Measurements from ENCODE around the gene PPARA.

GRCh38 chr22:46124383-46125144 is 25.8 kb upstream of the PPARA start:
- no peak for TF ChIP-seq CTCF (conservative IDR thresholded peaks at IDR 0.05; ENCODE audit: low read depth in 2 of 2)
- no peak for TF ChIP-seq EZH2 (IDR thresholded peaks at IDR 0.05; ENCODE audit: low read depth, unreplicated experiment)
- no peak for TF ChIP-seq POLR2AphosphoS5 (IDR thresholded peaks at IDR 0.05; ENCODE audit: low read depth)
- TF ChIP-seq REST (IDR thresholded peaks at IDR 0.05; ENCODE audit: unreplicated experiment) = no peak
- TF ChIP-seq CREB1 (CRISPR knock-in tag; IDR thresholded peaks at IDR 0.05; ENCODE audit: low read depth) = no peak
- no peak for TF ChIP-seq EZH2phosphoT487 (IDR thresholded peaks at IDR 0.05; ENCODE audit: unreplicated experiment)
- no peak for TF ChIP-seq NANOG (IDR thresholded peaks at IDR 0.05; ENCODE audit: borderline replicate concordance)
- TF ChIP-seq, protein P1, sequence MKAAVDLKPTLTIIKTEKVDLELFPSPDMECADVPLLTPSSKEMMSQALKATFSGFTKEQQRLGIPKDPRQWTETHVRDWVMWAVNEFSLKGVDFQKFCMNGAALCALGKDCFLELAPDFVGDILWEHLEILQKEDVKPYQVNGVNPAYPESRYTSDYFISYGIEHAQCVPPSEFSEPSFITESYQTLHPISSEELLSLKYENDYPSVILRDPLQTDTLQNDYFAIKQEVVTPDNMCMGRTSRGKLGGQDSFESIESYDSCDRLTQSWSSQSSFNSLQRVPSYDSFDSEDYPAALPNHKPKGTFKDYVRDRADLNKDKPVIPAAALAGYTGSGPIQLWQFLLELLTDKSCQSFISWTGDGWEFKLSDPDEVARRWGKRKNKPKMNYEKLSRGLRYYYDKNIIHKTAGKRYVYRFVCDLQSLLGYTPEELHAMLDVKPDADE (IDR thresholded peaks at IDR 0.05) = no peak
- no peak for TF ChIP-seq JUNB (IDR thresholded peaks at IDR 0.05; ENCODE audit: unreplicated experiment)
- no peak for TF ChIP-seq ZNF331 (CRISPR knock-in tag; IDR thresholded peaks at IDR 0.05; ENCODE audit: low read depth)
- TF ChIP-seq, protein P2, sequence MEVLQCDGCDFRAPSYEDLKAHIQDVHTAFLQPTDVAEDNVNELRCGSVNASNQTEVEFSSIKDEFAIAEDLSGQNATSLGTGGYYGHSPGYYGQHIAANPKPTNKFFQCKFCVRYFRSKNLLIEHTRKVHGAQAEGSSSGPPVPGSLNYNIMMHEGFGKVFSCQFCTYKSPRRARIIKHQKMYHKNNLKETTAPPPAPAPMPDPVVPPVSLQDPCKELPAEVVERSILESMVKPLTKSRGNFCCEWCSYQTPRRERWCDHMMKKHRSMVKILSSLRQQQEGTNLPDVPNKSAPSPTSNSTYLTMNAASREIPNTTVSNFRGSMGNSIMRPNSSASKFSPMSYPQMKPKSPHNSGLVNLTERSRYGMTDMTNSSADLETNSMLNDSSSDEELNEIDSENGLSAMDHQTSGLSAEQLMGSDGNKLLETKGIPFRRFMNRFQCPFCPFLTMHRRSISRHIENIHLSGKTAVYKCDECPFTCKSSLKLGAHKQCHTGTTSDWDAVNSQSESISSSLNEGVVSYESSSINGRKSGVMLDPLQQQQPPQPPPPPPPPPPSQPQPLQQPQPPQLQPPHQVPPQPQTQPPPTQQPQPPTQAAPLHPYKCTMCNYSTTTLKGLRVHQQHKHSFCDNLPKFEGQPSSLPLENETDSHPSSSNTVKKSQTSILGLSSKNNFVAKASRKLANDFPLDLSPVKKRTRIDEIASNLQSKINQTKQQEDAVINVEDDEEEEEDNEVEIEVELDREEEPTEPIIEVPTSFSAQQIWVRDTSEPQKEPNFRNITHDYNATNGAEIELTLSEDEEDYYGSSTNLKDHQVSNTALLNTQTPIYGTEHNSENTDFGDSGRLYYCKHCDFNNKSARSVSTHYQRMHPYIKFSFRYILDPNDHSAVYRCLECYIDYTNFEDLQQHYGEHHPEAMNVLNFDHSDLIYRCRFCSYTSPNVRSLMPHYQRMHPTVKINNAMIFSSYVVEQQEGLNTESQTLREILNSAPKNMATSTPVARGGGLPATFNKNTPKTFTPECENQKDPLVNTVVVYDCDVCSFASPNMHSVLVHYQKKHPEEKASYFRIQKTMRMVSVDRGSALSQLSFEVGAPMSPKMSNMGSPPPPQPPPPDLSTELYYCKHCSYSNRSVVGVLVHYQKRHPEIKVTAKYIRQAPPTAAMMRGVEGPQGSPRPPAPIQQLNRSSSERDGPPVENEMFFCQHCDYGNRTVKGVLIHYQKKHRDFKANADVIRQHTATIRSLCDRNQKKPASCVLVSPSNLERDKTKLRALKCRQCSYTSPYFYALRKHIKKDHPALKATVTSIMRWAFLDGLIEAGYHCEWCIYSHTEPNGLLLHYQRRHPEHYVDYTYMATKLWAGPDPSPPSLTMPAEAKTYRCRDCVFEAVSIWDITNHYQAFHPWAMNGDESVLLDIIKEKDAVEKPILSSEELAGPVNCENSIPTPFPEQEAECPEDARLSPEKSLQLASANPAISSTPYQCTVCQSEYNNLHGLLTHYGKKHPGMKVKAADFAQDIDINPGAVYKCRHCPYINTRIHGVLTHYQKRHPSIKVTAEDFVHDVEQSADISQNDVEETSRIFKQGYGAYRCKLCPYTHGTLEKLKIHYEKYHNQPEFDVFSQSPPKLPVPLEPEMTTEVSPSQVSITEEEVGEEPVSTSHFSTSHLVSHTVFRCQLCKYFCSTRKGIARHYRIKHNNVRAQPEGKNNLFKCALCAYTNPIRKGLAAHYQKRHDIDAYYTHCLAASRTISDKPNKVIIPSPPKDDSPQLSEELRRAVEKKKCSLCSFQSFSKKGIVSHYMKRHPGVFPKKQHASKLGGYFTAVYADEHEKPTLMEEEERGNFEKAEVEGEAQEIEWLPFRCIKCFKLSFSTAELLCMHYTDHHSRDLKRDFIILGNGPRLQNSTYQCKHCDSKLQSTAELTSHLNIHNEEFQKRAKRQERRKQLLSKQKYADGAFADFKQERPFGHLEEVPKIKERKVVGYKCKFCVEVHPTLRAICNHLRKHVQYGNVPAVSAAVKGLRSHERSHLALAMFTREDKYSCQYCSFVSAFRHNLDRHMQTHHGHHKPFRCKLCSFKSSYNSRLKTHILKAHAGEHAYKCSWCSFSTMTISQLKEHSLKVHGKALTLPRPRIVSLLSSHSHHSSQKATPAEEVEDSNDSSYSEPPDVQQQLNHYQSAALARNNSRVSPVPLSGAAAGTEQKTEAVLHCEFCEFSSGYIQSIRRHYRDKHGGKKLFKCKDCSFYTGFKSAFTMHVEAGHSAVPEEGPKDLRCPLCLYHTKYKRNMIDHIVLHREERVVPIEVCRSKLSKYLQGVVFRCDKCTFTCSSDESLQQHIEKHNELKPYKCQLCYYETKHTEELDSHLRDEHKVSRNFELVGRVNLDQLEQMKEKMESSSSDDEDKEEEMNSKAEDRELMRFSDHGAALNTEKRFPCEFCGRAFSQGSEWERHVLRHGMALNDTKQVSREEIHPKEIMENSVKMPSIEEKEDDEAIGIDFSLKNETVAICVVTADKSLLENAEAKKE (CRISPR knock-in tag; IDR thresholded peaks at IDR 0.05) = no peak
- no peak for TF ChIP-seq ZNF114 (CRISPR knock-in tag; IDR thresholded peaks at IDR 0.05)
- no peak for TF ChIP-seq STAT1 (IDR thresholded peaks at IDR 0.05; ENCODE audit: unreplicated experiment)

Data from GM23338 (cell line).